ENCODE data around the gene ASCC2.

DNA sequence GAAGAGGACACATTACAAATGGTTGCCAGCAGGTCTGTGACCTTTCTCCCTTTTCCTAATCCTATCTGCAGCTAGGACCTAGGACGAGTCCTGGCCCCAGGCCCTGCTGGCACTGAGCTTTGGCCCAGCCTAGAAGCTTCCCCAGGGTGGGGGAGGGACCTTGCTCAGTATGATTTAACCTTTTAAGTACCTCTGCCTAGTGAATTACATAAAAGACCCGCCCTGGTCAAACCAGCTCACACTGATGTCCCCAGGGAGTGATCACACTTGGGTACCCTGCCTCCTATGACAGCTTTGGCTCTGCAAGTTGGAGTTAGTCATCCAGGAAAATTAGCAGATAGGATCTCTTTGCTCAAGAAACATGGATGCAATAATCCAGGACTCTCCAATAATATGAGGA is 21.9 kb downstream of the ASCC2 start:
- TF ChIP-seq RAD21 (IDR thresholded peaks at IDR 0.05; ENCODE audit: low read depth) (no peak), TAF1 (IDR thresholded peaks at IDR 0.05; ENCODE audit: low read depth) (no peak), YY1 (IDR thresholded peaks at IDR 0.05; ENCODE audit: low read depth) (no peak), FOXM1 (IDR thresholded peaks at IDR 0.05; ENCODE audit: borderline replicate concordance, low read depth) (no peak), CEBPB (IDR thresholded peaks at IDR 0.05) (no peak)
- TF ChIP-seq, protein P1, sequence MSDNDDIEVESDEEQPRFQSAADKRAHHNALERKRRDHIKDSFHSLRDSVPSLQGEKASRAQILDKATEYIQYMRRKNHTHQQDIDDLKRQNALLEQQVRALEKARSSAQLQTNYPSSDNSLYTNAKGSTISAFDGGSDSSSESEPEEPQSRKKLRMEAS (IDR thresholded peaks at IDR 0.05) = no peak
